Stimulated activated memory B cell treated with anti-CD40 and anti-IgM and Interleukin-4, amounts not matched to agents 10 μg/mL and 1 μg/mL and 100 μg/mL, for 72 hours (primary cell): ENCODE results near the gene OTOG.
A peak's percentile ranks its signal among the peaks of the same experiment; 100 is the strongest.

Experiments
- ATAC-seq: fragments of 150-1000 bp; cut with Tn5 transposase; 2 replicates; pipeline ENCODE4 v1.10.0; 2021
- H3K27ac Mint-ChIP-seq: one replicate; pipeline ENCODE4 v1.8.0; 2022; ENCODE audit warnings: mild to moderate bottlenecking, mixed read lengths
- H3K27me3 Mint-ChIP-seq: one replicate; pipeline ENCODE4 v1.8.0; 2022; ENCODE audit warnings: mixed read lengths
- H3K36me3 Mint-ChIP-seq: one replicate; pipeline ENCODE4 v1.8.0; 2022; ENCODE audit warnings: mixed read lengths
- H3K4me1 Mint-ChIP-seq: one replicate; pipeline ENCODE4 v1.8.0; 2022; ENCODE audit warnings: mixed read lengths
- H3K4me3 Mint-ChIP-seq: one replicate; pipeline ENCODE4 v1.8.0; 2022; ENCODE audit warnings: mild to moderate bottlenecking, moderate library complexity, mixed read lengths
- H3K9me3 Mint-ChIP-seq: one replicate; pipeline ENCODE4 v1.8.0; 2022; ENCODE audit warnings: mixed read lengths

Gene OTOG

DNA sequence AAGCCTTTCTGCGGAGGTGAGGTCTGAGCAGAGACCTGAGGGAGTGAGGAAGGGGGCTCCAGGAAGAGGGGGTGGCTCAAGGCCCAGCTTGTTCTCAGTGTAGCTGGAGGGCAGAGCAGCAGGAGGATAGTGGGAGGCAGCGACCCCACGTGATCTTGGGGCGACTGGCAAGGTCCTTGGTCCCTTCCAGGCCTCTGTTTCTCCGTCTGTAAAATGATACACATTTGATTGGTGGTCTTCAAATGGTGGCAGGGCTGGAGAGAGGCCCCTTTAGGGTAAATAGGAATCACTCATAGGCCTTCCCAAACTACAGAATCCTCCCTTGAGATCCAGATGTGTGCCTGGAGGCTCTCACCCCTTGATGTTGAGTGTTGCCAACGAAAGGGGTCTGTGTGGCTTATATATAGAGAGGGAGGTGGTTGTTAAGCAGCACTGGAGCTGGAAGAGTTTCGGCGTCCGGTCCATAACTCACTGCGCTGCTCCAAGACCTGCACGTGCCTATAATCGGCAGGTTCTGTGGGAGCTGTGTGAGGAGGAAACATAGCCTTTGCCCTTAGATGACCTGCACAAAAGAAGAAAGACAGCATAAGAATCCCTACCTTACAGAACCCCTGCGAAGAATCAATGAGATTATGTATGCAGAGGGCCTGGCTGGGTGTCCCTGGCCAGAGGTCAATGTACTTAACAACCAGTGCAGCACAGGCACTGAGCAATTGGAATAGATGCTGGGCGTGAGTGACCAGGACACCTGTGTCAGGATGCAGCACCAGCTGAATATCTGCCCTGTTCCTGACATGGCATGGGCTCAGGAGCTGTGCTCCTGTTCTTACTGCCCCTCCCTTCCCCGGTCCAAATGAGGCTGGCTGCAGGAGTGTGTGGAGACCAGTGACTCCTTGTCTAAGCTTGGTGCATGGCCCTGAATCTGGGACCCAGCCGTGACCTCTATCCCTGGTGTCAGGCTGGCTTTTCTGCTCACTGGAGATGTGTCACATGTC, 28.7 kb downstream of the OTOG start:
- no peak overlapping the region for H3K27ac Mint-ChIP-seq
- H3K4me3 Mint-ChIP-seq = no peak overlapping the region
- H3K9me3 Mint-ChIP-seq = no peaks in the 10 kb centered on the region
- H3K36me3 Mint-ChIP-seq = no peaks in the 10 kb centered on the region
- ATAC-seq = no peak
- peaks cover 9% of the 10 kb centered on the region for H3K27me3 Mint-ChIP-seq
- peaks cover 11% of the 10 kb centered on the region for H3K4me1 Mint-ChIP-seq

- peaks cover 9% of the 10 kb centered on the region for H3K27me3 Mint-ChIP-seq
- no peak for ATAC-seq
- H3K36me3 Mint-ChIP-seq = no peaks in the 10 kb centered on the region
- H3K4me3 Mint-ChIP-seq = no peak overlapping the region
- H3K4me1 Mint-ChIP-seq = no peaks in the 10 kb centered on the region
- no peaks in the 10 kb centered on the region for H3K9me3 Mint-ChIP-seq
- H3K27ac Mint-ChIP-seq = no peak overlapping the region
Observed at GRCh38 chr11:17578296-17578695, 31.2 kb downstream of the OTOG start.

DNA sequence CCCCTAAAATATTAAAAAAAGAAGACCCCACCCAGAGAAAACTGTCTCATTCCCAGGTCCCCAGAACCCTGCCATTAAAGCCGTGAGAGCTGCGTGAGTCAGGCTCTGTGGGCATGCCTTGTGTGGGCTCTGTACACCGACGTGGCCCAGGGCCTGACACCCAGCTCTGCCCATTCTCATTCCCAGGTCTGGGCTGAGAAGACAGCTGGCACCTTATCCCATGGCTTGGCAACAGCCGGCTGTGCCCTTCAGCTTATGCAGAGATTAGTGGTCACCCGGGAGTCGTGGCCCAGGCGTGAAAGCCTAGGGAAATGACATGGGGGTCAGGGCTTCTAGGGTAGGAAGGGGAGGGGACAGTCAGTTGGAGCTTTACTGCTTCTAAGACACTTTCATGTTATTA, 31.9 kb downstream of the OTOG start:
- no peak for ATAC-seq
- H3K27me3 Mint-ChIP-seq = peaks cover 9% of the 10 kb centered on the region
- H3K4me3 Mint-ChIP-seq = no peak overlapping the region
- no peaks in the 10 kb centered on the region for H3K9me3 Mint-ChIP-seq
- no peaks in the 10 kb centered on the region for H3K36me3 Mint-ChIP-seq
- H3K4me1 Mint-ChIP-seq = no peaks in the 10 kb centered on the region
- H3K27ac Mint-ChIP-seq = no peak overlapping the region

- Mint-ChIP-seq H3K9me3 (no peaks in the 10 kb centered on the region), H3K4me1 (no peaks in the 10 kb centered on the region), H3K27me3 (peaks cover 9% of the 10 kb centered on the region), H3K27ac (no peak overlapping the region), H3K36me3 (no peaks in the 10 kb centered on the region), H3K4me3 (no peak overlapping the region)
- ATAC-seq = no peak
Observed at GRCh38 chr11:17579451-17579850, 32.4 kb downstream of the OTOG start.

DNA sequence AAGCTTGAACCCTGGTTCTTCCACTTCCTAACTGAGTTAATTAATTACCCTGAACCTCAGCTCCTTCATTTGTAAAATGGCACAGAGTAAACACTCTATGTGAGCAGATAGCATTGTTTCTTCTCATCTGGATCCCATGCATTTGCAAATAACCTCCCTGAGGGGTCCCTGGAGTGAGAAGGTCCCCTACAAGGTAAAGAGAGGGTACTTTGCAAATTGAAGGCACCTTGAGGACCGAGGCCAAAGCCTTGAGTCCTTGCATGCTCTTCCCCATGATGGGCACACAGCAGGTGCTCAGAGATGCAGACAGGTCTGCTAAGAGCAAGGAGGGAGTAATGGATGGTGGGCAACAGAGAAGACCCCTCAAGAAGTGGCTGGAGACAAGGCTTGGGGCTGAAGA, 33.2 kb downstream of the OTOG start:
- H3K4me1 Mint-ChIP-seq = no peaks in the 10 kb centered on the region

DNA sequence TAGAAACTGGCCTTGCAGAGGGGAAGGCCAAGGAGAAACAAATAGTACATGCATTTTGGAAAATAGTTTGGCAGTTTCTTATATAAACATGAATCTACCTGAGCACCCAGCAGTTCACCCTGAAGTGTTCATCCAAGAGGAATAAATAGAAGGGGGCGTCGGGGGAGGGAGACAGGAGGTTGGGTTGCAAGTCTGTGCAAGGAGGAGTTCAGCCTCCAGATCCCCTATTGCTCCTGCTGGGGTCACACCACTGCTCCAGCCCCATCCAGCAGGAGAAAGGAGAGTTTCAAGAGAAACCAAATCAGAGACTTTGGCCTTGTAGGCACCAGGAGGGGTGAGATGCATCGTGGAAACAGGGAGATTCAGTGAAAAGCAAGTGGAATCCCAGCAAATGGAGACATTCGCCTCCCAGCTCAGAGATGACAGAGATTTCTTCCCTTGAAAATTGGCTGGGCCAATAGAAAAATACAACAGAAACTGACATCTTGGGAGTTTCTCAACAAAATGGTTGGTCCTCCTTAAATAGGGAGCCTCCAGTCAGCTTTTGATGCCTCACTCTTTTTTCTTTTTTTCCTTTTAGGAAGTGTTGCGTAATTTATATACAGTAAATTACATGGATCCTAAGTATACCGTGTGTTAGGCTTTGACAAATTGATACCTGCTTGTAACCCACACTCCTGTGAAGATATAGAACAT, 34.1 kb downstream of the OTOG start:
- ATAC-seq = no peak
- no peak overlapping the region for H3K4me3 Mint-ChIP-seq
- no peak overlapping the region for H3K27ac Mint-ChIP-seq
- H3K9me3 Mint-ChIP-seq = no peaks in the 10 kb centered on the region
- H3K4me1 Mint-ChIP-seq = no peaks in the 10 kb centered on the region
- H3K36me3 Mint-ChIP-seq = no peaks in the 10 kb centered on the region
- peaks cover 17% of the 10 kb centered on the region for H3K27me3 Mint-ChIP-seq

More for the DNA sequence above, 33.2 kb downstream of the OTOG start:
- peaks cover 12% of the 10 kb centered on the region for H3K27me3 Mint-ChIP-seq
- no peaks in the 10 kb centered on the region for H3K9me3 Mint-ChIP-seq
- no peak overlapping the region for H3K27ac Mint-ChIP-seq
- no peaks in the 10 kb centered on the region for H3K36me3 Mint-ChIP-seq
- H3K4me3 Mint-ChIP-seq = no peak overlapping the region
- ATAC-seq = no peak

GRCh38 chr11:17581732-17582053, 34.6 kb downstream of the OTOG start:
- Mint-ChIP-seq H3K4me3 (no peak overlapping the region), H3K4me1 (no peaks in the 10 kb centered on the region), H3K36me3 (no peaks in the 10 kb centered on the region), H3K27ac (no peak overlapping the region), H3K9me3 (no peaks in the 10 kb centered on the region), H3K27me3 (peaks cover 17% of the 10 kb centered on the region)
- no peak for ATAC-seq

DNA sequence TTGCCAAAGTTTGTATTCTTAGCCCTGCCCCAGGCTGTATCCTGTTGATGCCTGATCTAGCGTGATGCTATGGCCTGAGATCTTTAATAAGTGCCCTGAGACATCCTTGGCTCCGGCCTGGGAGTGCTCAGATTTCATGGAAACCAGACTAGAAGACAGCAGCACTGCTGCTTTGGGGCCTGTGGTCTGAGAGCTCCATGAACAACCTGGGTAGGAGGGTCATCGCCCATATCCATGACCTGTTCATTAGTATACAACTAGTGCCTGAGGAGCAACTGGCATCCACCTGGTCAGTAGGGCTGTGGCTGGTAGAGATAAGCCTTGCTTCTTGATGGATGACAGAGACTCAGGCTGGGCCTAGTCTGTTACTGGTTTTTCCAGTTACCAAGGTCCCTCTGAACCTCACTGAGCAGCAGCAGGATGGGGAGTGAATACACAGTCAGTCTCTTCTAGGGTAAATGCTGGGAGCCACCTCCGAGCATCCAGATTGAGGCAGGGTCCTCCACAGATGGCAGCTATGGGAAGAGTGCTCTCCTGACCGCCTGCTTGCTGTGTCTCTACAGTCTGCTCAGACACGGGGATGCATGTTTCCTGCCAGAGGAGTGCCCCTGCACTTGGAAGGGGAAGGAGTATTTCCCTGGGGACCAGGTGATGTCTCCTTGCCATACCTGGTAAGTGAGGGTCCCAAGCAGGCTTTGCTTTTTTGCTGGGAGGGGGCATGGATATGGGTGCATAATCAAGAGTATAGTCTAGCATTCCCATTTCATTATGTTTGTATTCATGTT, 39.0 kb downstream of the OTOG start:
- Mint-ChIP-seq H3K36me3 (no peaks in the 10 kb centered on the region), H3K9me3 (no peaks in the 10 kb centered on the region), H3K27ac (no peak overlapping the region), H3K4me1 (no peaks in the 10 kb centered on the region), H3K27me3 (peaks cover 8% of the 10 kb centered on the region), H3K4me3 (no peak overlapping the region)
- ATAC-seq = peak; percentile 34

- ATAC-seq = no peak
- Mint-ChIP-seq H3K27me3 (peaks cover 8% of the 10 kb centered on the region), H3K9me3 (no peaks in the 10 kb centered on the region), H3K36me3 (no peaks in the 10 kb centered on the region), H3K4me3 (no peak overlapping the region), H3K27ac (no peak overlapping the region), H3K4me1 (no peaks in the 10 kb centered on the region)
Observed at GRCh38 chr11:17588166-17588565, 41.1 kb downstream of the OTOG start.

DNA sequence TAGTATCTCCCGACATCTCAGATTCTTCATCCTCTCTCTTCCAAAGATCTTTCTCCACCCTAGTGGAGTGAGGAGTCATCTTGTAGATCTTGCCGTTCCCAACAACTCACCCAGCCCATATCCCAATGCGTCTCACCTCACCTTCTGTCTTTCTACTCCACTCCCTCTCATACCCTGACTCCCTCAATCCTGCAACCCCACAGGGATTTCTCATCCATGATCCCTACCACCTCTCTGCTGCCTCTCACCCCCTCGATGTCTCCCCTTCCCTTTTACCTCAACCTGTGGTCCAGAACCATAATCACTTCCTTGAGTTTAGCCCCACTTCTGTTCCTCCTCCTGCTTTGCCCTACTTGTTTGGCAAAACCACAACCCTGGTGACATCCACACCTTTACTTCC, 41.7 kb downstream of the OTOG start:
- no peaks in the 10 kb centered on the region for H3K36me3 Mint-ChIP-seq
- no peak overlapping the region for H3K4me3 Mint-ChIP-seq
- H3K27ac Mint-ChIP-seq = no peak overlapping the region
- no peaks in the 10 kb centered on the region for H3K9me3 Mint-ChIP-seq
- H3K4me1 Mint-ChIP-seq = no peaks in the 10 kb centered on the region
- peaks cover 8% of the 10 kb centered on the region for H3K27me3 Mint-ChIP-seq
- no peak for ATAC-seq

GRCh38 chr11:17590463-17590862, 43.4 kb downstream of the OTOG start:
- no peak overlapping the region for H3K27ac Mint-ChIP-seq
- ATAC-seq = no peak
- H3K4me1 Mint-ChIP-seq = no peaks in the 10 kb centered on the region
- no peaks in the 10 kb centered on the region for H3K9me3 Mint-ChIP-seq
- no peak overlapping the region for H3K4me3 Mint-ChIP-seq
- no peaks in the 10 kb centered on the region for H3K36me3 Mint-ChIP-seq
- peaks cover 13% of the 10 kb centered on the region for H3K27me3 Mint-ChIP-seq

DNA sequence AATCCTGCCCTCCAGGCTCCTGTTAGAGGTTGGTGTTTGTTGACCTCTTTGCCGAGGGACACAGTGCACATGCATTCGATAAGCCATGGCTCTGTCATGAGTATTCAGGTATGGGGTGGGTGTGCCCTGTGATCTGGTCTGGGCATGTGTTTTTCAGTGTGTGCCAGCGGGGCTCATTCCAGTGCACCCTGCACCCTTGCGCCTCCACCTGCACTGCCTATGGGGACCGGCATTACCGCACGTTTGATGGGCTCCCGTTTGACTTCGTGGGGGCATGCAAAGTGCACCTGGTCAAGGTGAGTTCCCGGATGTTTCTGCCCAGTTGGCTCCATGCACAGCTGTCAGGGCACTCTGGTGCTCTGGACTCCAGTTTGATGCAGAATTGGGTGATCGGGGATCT, 44.2 kb downstream of the OTOG start:
- H3K36me3 Mint-ChIP-seq = no peaks in the 10 kb centered on the region
- no peak for ATAC-seq
- no peak overlapping the region for H3K4me3 Mint-ChIP-seq
- no peak overlapping the region for H3K27ac Mint-ChIP-seq
- H3K27me3 Mint-ChIP-seq = peaks cover 9% of the 10 kb centered on the region
- no peaks in the 10 kb centered on the region for H3K9me3 Mint-ChIP-seq
- H3K4me1 Mint-ChIP-seq = no peaks in the 10 kb centered on the region

DNA sequence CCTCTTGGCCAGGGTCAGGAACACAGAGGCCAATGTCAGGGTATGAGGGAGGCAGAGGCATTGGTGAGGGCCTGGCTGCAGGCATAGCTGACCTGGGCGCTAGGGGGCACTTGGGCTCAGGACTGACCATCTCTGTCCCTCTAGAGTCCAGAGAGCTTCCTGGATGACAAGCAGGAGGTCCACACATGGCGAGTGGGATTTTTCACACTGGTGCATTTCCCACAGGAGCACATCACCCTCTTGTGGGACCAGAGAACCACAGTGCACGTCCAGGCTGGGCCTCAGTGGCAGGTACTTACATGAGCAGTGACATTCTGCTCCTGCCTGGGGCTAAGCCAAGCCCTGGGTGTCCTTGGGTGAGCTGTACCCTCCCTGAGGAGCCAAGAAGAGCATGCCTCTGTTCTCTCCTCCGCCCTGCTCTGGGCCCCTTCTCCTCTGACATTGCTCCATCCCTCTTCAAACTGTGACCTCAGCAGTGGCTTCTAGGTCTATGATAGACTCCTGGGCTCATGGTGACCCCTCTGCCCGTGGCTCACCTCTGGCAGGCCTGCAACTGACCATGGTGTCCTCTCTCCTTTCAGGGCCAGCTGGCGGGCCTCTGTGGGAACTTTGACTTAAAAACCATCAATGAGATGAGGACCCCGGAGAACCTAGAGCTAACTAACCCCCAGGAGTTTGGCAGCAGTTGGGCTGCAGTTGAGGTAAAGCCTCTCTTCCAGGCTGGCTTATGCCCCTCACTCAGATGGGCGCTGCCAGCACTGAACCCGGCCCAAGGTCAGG, 46.6 kb downstream of the OTOG start:
- peaks cover 9% of the 10 kb centered on the region for H3K27me3 Mint-ChIP-seq
- H3K27ac Mint-ChIP-seq = no peak overlapping the region
- no peak overlapping the region for H3K4me3 Mint-ChIP-seq
- ATAC-seq = no peak
- H3K9me3 Mint-ChIP-seq = no peaks in the 10 kb centered on the region
- H3K4me1 Mint-ChIP-seq = no peaks in the 10 kb centered on the region
- no peaks in the 10 kb centered on the region for H3K36me3 Mint-ChIP-seq

GRCh38 chr11:17594686-17595192, 47.7 kb downstream of the OTOG start:
- H3K36me3 Mint-ChIP-seq = no peaks in the 10 kb centered on the region
- H3K27ac Mint-ChIP-seq = no peak overlapping the region
- H3K4me1 Mint-ChIP-seq = peaks cover 6% of the 10 kb centered on the region
- no peak for ATAC-seq
- H3K9me3 Mint-ChIP-seq = no peaks in the 10 kb centered on the region
- H3K4me3 Mint-ChIP-seq = no peak overlapping the region
- H3K27me3 Mint-ChIP-seq = peaks cover 18% of the 10 kb centered on the region
